Thoracic aorta (tissue), 2 donors: ENCODE data around the gene FEZ2. TPM values are rescaled to one million over a fixed set of nuclear protein-coding genes. Genes with fewer than 3 reads are reported as not detected.

ENCODE experiments used
- ATAC-seq: fragments of 150-250 bp; one replicate; pipeline ENCODE4 v1.8.0; 2017; ENCODE audit warnings: low read depth; ENCODE audit not compliant: insufficient number of reproducible peaks, low FRiP score
- DNase-seq: peaks from one replicate; pipeline ENCODE4 v3.0.0-alpha.2; 2020; ENCODE audit warnings: low spot score
- H3K27ac ChIP-seq, 2 donors: fragments of 200-600 bp; sonication (generic); 1 replicate in 1 of 2; 2 replicates in 1 of 2; pipeline ENCODE4 v1.5.1; 2016; ENCODE audit warnings: mild to moderate bottlenecking in 2 of 2, moderate library complexity in 2 of 2
- H3K27me3 ChIP-seq: fragments of 200-600 bp; sonication (generic); replicated peaks from 2 replicates; pipeline ENCODE4 v1.6.0; 2016; ENCODE audit warnings: mild to moderate bottlenecking; ENCODE audit not compliant: insufficient read depth
- H3K36me3 ChIP-seq: fragments of 200-600 bp; sonication (generic); one replicate; pipeline ENCODE4 v1.5.1; 2016
- H3K4me1 ChIP-seq, 2 donors: fragments of 200-600 bp; sonication (generic); 1 replicate in 1 of 2; 2 replicates in 1 of 2; pipeline versions ENCODE4 v1.5.1 to v1.6.0; 2016; ENCODE audit warnings: low read depth in 2 of 2, mild to moderate bottlenecking in 1 of 2; ENCODE audit not compliant: control insufficient read depth in 1 of 2
- H3K4me3 ChIP-seq: fragments of 200-600 bp; sonication (generic); 2 replicates; pipeline ENCODE4 v1.5.1; 2016; ENCODE audit warnings: mild to moderate bottlenecking
- H3K9me3 ChIP-seq: fragments of 200-600 bp; sonication (generic); 2 replicates; pipeline ENCODE4 v1.5.1; 2016
- CTCF ChIP-seq: fragments of 200-600 bp; sonication (generic); IDR thresholded peaks from one replicate; pipeline ENCODE4 v1.5.1; 2019; ENCODE audit warnings: antibody characterized with exemption
- total RNA-seq, 2 donors: library from RNA; depleted of rRNA; stranded (reverse); fragments of >200 nt; gene quantifications; one replicate each; pipeline versions ENCODE4 v1.1.0 to v1.2.3, GENCODE V29; 2016

FEZ2 gene
- total RNA-seq, 2 donors from 2014 or later = 42.0 to 51.4 TPM

GRCh38 chr2:36515538-36515937 lies 82.4 kb downstream of the FEZ2 start:
- ATAC-seq (no peak), DNase-seq (no peak)
- TF ChIP-seq CTCF = no peak
- Histone ChIP-seq H3K4me3 (no peak overlapping the region), H3K27ac (no peak overlapping the region), H3K36me3 (peaks cover 50% of the 10 kb centered on the region), H3K9me3 (no peaks in the 10 kb centered on the region), H3K27me3 (no peaks in the 10 kb centered on the region), H3K4me1 (no peaks in the 10 kb centered on the region)

- H3K27ac ChIP-seq = no peak overlapping the region
- TF ChIP-seq CTCF = no peak
- peaks cover 36% of the 10 kb centered on the region for H3K36me3 ChIP-seq
- no peak for DNase-seq
- no peaks in the 10 kb centered on the region for H3K9me3 ChIP-seq
- no peak for ATAC-seq
- H3K4me1 ChIP-seq = no peaks in the 10 kb centered on the region
- H3K27me3 ChIP-seq = no peaks in the 10 kb centered on the region
- H3K4me3 ChIP-seq = no peak overlapping the region
Observed at GRCh38 chr2:36513661-36514060, 84.3 kb downstream of the FEZ2 start.

- H3K4me3 ChIP-seq = no peak overlapping the region
- no peaks in the 10 kb centered on the region for H3K9me3 ChIP-seq
- ATAC-seq = no peak
- H3K36me3 ChIP-seq = peaks cover 35% of the 10 kb centered on the region
- no peaks in the 10 kb centered on the region for H3K4me1 ChIP-seq
- no peaks in the 10 kb centered on the region for H3K27me3 ChIP-seq
- TF ChIP-seq CTCF = no peak
- no peak overlapping the region for H3K27ac ChIP-seq
- no peak for DNase-seq
Observed at GRCh38 chr2:36512705-36513104, 85.3 kb downstream of the FEZ2 start.

- peaks cover 30% of the 10 kb centered on the region for H3K36me3 ChIP-seq
- no peaks in the 10 kb centered on the region for H3K9me3 ChIP-seq
- DNase-seq (no peak), ATAC-seq (no peak)
- TF ChIP-seq CTCF = no peak
- H3K27ac ChIP-seq = peak overlapping the region in 1 of 2 donors; percentile 17
- H3K27me3 ChIP-seq = no peaks in the 10 kb centered on the region
- H3K4me1 ChIP-seq = no peaks in the 10 kb centered on the region
- no peak overlapping the region for H3K4me3 ChIP-seq
Observed at GRCh38 chr2:36511858-36512603, 85.9 kb downstream of the FEZ2 start.

GRCh38 chr2:36509075-36509474 lies 88.9 kb downstream of the FEZ2 start:
- peaks cover 19% of the 10 kb centered on the region for H3K36me3 ChIP-seq
- H3K27ac ChIP-seq = no peak overlapping the region
- ATAC-seq = no peak
- DNase-seq = no peak
- H3K4me1 ChIP-seq = no peaks in the 10 kb centered on the region
- no peaks in the 10 kb centered on the region for H3K27me3 ChIP-seq
- no peak for TF ChIP-seq CTCF
- no peaks in the 10 kb centered on the region for H3K9me3 ChIP-seq
- H3K4me3 ChIP-seq = no peak overlapping the region
